ENCODE results near the gene MSH3.

DNA sequence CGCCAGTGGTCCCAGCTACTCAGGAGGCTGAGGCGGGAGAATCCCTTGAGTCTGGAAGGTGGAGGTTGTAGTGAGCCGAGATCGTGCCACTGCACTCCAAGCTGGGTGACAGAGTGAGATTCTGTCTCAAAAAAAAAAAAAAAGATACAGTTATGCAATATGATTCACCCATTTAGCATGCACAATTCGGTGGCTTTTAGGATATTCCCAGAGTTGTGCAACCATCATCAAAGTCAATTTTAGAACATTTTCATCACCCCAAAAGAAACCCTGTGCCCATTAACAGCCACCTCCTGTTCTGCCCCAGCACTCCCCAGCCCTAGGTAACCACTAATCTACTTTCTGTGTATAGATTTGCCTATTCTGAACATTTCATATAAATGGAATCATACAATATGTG is 4.7 kb downstream of the MSH3 start:
- TF ChIP-seq GATA2 (IDR thresholded peaks at IDR 0.05; ENCODE audit: low read depth, low read length), result no peak
- TF ChIP-seq GATA3 (IDR thresholded peaks at IDR 0.05; ENCODE audit: low read depth, low read length), result no peak
